Fibroblast of mammary gland (primary cell): ENCODE measurements around the gene RAD54L2.
"Not testable (repeated sequence)": the region's sequence is repeated elsewhere in the genome, so short reads cannot be mapped to it uniquely, and the experiment has no call there.

Experiments
- DNase-seq: peaks from one replicate; pipeline ENCODE4 v3.0.0-alpha.2; 2010; ENCODE audit warnings: low read depth
- H3K4me3 ChIP-seq: 2 replicates; pipeline ENCODE4 v1.5.1; 2011; ENCODE audit warnings: low read depth, mild to moderate bottlenecking, low read length, moderate library complexity; ENCODE audit not compliant: control insufficient read depth
- CTCF ChIP-seq: conservative IDR thresholded peaks from 2 replicates; pipeline ENCODE4 v1.5.1; 2011; ENCODE audit warnings: low read depth, low read length, inconsistent platforms; ENCODE audit not compliant: control insufficient read depth, insufficient read depth

Gene RAD54L2

GRCh38 chr3:51530485-51530884 lies 8.0 kb upstream of the RAD54L2 start:
- H3K4me3 ChIP-seq: no peak overlapping the region
- TF ChIP-seq CTCF: no peak
- DNase-seq: no peak

GRCh38 chr3:51535146-51536019 lies 3.1 kb upstream of the RAD54L2 start:
- H3K4me3 ChIP-seq: no peak overlapping the region
- TF ChIP-seq CTCF: no peak
- DNase-seq: no peak

- H3K4me3 ChIP-seq: peak overlapping the region; percentile 87
- DNase-seq: not testable (repeated sequence)
Measured at GRCh38 chr3:51537631-51538030, 888 bp upstream of the RAD54L2 start.

- peak; percentile 17 for DNase-seq
- peak overlapping the region; percentile 87 for H3K4me3 ChIP-seq
- TF ChIP-seq CTCF: no peak
Measured at GRCh38 chr3:51538115-51538458, 432 bp upstream of the RAD54L2 start.

GRCh38 chr3:51539291-51539941 lies 897 bp downstream of the RAD54L2 start:
- TF ChIP-seq CTCF: no peak
- DNase-seq: peak; percentile 79
- H3K4me3 ChIP-seq: peak overlapping the region; percentile 78

- not testable (repeated sequence) for DNase-seq
Measured at GRCh38 chr3:51542596-51542995, 4.1 kb downstream of the RAD54L2 start.

GRCh38 chr3:51544011-51544775 lies 5.7 kb downstream of the RAD54L2 start:
- peak; percentile 11 for DNase-seq
- no peak for TF ChIP-seq CTCF
- no peak overlapping the region for H3K4me3 ChIP-seq

More at GRCh38 chr3:51542596-51542995, 4.1 kb downstream of the RAD54L2 start:
- not testable (repeated sequence) for H3K4me3 ChIP-seq
